ENCODE results near the gene RYR3.

RYR3 gene

DNA sequence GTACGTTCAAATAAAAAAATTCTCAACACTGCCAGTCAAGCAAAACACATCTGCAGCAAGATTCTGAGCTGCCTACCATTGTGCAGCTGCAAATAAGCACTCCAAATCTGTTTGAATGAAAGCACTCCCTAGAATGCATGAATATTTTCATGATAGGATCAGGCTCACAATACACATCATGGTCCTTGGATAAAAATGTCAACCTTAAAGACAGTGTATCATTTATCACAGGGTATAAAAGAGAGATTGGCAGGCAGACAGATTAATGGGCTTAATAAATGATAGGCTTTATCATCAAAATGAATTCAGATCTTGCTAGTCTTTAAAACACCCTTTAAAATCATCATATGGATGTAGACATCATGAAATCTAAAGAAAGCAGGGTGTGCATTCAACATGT, 9.2 kb downstream of the RYR3 start:
- DNase-seq (ENCODE audit: low read depth in 2 of 2) = no peak

DNA sequence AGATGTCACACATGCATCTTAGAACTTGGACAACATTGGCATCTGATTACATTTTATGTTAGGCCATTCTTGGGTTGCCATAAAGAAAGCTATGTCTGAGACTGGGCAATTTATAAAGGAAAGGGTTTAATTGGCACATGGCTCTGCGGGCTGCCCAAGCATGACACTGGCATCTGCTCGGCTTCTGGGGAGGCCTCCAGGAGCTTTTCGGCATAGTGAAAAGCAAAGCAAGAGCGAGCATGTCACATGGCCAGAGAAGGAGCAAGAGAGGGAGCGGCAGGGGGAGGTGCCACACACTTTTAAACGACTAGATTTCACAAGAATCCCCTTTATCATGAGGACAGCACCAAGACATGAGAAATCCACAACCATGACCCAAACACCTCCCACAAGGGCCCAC, 11.3 kb downstream of the RYR3 start:
- no peak for DNase-seq (ENCODE audit: low read depth in 2 of 2)

DNA sequence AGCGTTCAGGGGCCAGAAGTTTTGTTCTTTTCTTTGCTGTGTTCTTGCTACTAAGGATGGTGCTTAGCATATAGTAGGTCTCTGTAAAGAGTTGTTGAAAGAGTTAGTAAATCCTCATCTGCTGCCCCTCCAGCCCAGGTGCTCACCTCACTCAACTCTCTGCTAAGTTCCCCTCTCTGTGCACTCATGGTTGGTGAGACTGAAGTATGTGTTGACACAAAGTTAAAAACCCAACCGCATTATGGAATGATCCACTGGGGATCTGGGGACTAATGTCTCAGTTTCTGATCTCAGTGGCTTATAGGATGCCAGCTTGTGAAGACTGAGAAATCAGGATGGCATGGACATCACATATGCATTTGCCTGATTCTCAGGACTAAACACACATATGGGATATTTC, 13.8 kb downstream of the RYR3 start:
- no peak for DNase-seq (ENCODE audit: low read depth in 2 of 2)

DNA sequence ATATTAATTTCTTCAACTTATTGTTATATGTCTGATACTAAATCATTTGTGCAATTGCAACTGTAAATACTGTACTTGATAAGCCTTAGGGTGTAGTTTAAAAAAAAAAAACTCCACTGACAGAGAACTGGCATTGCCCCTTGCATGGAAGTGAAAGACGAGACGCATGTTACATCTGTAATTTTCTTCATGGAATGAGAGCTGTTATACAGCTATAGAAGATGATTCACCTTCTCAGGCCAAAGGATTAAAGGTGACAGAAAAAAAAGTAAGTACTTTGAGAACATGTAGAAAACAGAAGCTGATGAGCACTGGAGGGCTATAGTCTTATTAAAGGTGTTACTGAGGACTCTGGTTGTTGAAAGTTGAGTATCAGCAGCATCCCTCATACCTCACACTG, 16.1 kb downstream of the RYR3 start:
- DNase-seq (ENCODE audit: low read depth in 2 of 2) = no peak

DNA sequence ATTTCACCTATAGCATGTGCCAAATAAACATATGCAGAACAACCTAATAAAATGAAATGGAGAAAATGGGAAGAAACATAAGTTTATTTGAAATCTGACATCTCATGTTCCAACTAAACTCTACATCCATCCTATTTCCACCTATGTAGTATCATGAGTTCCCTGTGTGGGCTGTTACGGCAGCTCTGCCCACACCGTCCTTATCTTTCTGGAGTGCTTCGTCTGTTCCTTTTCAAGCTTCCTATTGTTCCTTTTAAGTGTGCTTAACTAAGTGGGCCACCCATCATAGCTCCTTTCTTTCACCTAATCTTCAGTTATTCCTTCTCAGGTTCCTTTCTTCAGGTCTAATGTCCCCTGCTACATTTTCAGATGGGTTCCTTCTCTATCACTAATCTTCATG, 17.3 kb downstream of the RYR3 start:
- no peak for DNase-seq (ENCODE audit: low read depth in 2 of 2)

DNA sequence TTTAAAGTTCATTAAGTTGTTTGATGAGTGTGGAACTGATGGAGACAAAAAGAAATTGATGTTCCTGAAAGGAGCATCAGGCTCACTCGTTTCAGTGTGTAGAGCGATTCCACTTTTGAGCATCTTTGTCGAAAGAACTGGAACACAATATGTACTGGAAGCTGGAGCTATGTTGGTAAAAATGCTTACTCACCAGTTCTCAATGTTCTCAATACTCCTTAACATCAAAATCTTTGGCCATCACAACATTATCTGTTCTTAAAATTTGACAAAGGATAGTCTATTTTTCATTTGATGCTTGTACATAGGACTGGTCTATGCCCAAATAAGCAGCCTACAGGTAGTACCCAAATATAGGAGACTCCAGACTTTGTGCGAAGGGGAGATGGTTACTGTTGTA, 18.7 kb downstream of the RYR3 start:
- no peak for DNase-seq (ENCODE audit: low read depth in 2 of 2)

DNA sequence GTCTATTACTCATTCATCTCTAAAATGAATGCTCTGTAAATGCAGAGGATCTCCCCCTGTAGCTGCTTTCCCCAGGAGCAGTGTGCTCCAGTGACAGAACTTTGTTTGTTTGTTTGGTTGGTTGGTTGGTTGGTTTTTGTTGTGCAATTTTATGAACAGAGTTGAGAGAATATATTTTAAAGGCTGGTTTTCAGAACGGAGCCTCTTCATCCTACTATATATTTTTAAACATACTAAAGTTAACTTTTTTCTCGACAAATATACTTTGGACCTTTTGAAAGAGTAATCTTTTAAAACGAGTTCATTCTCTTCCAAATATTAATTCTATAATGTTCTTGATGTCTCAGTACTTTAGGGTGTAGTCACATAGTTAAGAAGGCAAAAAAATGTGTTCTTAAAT, 20.2 kb downstream of the RYR3 start:
- DNase-seq (ENCODE audit: low read depth in 2 of 2) = no peak

DNA sequence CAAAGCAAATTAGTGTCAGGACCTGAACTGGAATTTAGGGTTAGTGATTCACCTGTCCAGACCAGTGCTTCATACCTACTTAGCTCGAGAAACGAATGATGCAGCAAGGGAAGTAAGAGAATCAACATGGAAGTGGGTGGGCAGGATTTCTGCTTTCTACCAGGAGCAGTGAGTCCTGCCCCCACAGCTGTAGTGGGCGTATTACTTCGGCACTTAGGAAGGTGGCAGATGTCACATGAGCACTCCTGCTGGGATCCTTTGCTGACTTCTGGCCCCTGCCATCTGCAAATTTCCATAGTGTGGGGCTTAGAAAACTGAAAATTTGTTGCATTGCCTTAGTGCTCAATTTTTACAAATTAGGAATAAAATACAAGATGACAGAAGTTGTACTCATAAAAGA, 31.2 kb downstream of the RYR3 start:
- no peak for DNase-seq (ENCODE audit: low read depth in 2 of 2)

DNA sequence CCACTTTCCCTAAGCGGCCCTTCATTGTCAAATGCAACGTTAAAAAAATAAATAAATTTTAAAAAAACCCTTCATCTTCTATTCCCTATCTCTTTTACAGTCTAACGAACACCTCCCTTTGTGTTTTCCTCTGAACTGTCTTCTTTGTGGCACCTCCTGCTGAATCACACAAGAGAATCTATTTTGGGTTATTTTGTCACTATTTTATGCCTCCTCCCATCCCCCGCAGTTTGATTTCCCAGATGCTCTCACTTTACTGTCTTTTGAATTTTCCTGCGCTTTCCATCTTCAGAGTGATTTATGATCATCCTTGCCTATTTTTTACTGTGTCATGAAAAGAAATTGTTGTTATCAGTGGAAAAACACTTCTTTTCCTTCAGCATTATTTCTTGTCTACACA, 32.5 kb downstream of the RYR3 start:
- DNase-seq (ENCODE audit: low read depth in 2 of 2) = no peak

DNA sequence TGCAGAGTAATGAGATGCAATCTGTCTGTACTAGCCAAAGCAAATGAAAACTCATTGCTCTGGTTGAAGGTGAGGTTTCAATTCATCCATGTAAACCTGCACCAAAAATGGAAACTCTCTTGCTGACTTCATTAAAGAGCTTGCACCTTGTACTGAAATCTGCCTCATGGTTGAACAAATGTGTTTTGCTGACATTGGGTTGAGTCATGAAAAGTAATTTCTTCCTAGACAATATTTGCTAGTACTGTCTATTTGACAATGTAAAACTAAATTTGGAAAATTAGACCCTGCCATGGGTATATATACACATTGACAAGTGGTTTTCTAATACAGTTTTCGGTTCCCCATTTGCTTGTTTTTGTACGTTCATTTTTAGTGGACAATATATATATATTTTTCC, 33.3 kb downstream of the RYR3 start:
- no peak for DNase-seq (ENCODE audit: low read depth in 2 of 2)

DNA sequence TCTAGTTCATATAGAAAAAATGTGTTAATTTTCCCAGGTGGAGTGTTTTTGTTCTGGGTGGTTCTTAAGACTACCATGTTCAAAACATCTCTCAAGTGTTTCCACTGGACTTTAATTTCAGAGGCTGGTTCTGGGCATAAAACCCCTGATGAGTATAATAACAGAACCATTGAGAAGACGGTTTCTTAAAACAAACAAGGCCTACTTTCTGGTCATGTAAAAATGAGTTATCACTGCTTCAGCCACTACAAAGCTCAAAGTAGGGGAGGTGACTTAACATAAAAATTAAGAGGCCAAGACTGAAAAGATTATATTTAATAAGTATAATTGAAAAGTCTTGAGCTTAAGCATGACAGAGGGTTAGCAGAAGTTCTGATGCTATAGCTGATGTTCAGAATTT, 33.8 kb downstream of the RYR3 start:
- no peak for DNase-seq (ENCODE audit: low read depth in 2 of 2)

DNA sequence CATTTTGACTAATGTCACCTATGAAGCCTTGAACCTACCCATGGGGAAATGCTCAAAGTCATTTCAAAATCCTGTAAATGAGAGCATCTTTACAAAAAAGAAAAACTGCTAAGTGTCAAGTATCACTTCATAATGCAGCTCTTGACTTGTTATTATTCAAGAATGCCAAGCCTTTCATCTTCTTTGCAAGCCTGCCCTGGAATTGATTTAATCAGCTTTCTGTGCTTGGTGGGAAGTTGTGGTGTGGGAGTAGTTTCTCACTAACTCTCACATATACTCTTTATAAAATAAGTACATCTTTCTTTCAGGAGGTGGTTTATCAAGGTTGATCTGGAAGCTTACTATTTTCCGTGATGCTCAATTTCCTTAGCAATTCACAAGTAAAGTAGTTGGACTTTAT, 43.6 kb downstream of the RYR3 start:
- no peak for DNase-seq (ENCODE audit: low read depth in 2 of 2)

DNA sequence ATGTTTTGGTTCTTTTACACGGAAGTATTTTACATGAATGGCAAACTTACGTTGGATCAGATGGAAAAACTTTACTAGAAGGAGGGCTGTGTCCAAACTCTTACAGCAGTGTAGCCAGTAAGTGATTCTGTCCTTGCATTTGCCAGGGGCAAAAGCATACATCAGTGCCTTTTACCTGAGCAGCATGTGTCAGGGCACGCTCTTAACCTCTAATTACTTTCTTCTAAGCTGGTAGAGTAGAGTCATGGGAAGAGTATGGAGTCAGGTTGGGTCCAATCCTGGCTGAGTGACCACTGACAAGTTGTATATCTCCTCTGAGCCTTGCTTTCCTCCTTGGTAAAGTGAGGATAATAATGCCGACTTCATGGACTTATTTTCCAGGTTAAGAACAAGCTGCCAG, 47.1 kb downstream of the RYR3 start:
- DNase-seq (ENCODE audit: low read depth in 2 of 2) = no peak

DNA sequence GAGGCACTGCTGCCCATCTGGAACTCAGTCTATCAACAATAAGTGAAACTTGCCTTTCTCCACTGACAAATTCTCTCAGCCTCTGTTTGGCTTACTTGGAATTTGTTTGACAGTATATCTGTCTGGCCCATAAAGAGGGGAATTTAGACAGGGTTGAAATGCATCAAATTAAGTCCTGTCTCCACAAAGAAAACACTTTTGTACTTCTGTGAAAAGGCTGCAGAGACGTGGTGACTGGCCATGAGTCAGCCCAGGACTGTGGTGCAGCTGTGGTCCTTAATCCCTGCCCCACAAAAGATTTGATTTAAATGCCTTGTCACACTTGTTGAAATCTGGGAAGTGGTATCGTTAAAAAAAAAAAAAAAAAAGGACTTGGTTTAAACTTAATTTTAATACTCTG, 47.5 kb downstream of the RYR3 start:
- no peak for DNase-seq (ENCODE audit: low read depth in 2 of 2)

DNA sequence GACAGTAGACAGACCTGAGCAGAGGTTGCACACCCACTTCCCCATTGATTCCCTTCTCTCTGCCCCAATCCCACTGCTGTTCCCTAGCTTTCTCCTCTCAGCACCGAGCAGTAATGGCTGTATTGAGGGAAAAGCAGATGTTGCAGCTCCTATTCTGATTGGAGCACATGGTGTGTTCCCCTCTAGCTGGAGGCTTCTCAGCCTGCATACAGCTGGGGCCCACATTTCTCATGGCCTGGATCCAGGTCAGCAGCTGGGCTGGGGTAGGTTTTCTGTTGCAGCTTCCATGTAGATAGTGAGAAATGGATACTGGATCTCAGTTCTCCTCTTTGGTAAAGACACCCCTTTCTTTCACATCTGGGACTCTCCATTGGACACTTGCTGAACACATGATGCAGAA, 50.1 kb downstream of the RYR3 start:
- no peak for DNase-seq (ENCODE audit: low read depth in 2 of 2)

DNA sequence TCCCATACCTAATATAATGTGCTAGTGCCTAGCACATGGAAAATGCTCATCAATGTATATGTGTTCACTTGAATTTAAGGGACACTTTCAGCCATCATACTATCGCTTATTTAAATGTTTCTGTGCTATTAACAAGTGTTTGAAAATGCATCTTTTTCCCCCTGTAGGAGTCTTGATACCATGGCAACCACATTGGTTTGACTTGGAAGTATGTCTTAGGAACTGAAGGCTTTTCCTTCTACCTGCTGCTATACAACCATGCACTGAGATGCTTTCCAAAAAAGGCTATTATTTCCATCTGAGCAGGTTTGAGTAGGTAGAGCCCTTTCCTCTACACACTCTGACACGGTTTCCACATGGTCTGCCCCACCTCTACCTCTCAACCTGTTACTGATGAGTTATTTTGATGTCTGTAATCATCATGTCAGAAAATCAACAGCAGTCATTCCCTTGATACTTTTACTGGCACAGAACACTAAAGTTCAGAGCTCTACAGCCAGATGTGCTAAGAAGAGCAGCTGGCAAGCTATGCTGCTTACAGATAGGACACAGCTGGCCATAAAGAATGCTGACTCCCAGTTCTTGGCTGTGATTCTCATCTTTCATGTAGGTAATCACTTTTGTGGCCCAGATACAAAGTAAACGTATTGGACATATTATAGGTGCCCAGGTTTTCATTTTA, 59.3 kb downstream of the RYR3 start:
- no peak for DNase-seq (ENCODE audit: low read depth in 2 of 2)

DNA sequence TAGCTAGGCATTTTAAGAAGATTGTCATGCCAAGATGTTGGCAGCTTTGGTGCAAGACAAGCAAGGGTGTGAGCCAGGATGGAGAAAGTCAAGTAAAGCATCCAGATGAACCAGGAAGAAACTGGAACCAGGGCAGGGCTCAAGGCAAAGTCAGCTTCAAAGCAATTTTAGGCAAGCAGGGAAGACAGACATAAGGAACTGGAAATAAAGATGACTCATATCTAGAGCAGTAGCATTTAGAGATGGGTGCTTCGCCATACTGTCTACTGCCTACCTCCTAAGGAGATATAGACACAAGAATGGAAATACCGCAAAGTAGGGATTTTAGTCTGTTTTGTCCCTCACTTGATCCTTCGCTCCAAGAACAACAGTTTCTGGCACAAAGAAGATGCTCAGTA, 59.9 kb downstream of the RYR3 start:
- no peak for DNase-seq (ENCODE audit: low read depth in 2 of 2)

DNA sequence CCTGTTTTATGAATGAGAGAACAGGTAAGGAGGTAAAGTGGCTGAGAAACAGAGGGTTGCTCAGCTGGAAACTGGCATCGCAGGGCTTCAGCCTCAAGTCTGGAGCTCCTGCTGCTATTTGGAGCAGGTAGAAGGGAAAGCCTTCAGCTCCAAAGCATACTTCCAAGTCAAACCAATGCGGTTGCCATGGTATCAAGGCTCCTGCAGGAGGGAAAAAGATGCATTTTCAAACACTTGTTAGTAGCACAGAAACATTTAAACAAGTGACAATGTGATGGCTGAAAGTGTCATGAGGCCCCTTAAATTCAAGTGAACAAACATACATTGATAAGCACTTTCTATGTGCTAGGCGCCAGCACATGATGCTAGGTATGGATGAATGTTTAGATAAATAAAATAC, 60.4 kb downstream of the RYR3 start:
- no peak for DNase-seq (ENCODE audit: low read depth in 2 of 2)

DNA sequence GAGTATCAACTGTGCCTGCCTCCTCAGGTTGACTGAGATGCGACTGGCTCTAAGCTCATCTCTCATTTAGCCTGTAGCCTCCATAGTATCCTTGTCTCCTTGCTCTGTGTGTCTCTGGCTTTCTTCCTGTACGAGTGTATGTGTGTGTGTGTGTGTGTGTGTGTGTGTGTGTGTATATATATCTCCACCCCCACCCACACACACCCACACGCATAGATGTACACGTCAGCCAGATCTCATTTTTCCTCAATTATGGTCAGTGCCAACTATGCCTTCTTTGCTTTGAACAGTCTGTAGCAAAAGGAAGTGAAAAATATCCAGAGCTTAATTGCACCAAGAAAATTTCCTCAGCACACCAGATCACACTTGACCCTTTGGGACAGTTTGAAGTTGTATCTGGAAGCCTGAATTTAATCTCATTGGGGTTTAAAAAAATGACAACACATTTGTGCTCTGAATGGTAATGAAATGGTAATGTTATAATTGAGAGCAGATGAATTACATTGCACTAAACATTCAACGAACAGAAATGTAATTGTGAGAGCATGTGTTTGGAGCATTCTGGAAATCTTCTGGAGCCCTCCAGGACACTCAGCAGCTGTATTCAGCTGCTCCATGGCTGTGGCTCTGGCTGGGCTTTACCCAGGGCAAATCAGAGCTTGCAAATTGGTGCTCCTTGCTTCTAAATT, 63.6 kb downstream of the RYR3 start:
- no peak for DNase-seq (ENCODE audit: low read depth in 2 of 2)

DNA sequence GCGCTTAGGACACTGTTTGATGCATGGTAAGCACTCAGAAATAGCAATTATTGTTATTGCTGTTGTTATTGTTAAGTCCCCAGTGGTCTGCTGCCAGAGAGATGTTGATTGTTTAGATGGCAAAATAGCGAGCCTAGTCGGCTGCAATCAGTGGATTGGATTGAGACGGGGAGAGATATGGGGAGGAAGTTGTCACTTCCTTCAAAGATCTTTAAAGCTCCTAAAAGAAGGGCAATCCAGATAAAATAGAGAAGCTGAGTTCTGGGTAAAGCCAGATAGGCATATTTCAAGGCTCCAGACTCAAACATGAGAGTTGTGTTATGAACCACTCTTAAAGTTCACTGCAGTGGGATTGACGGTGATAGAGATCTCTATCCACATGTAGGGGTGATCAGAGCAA, 64.5 kb downstream of the RYR3 start:
- DNase-seq (ENCODE audit: low read depth in 2 of 2) = no peak

DNA sequence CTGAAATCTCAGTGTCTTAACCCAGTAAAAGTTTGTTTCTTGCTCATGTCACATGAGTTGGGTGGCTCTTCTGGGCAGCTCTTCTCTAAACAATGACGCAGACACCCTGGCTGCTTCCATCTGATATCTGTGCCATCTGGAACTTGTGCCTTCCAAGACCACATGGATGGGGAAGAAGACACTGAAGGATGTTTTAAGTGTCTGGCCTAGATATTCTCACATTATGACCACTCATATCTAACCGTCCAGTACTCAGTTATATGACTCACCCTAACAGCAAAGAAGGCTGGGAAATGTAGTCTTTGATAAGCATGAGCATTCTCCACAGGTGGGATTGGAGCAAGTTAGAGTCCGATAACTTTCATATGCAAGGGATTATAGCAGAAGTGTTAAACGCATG, 66.4 kb downstream of the RYR3 start:
- no peak for DNase-seq (ENCODE audit: low read depth in 2 of 2)

DNA sequence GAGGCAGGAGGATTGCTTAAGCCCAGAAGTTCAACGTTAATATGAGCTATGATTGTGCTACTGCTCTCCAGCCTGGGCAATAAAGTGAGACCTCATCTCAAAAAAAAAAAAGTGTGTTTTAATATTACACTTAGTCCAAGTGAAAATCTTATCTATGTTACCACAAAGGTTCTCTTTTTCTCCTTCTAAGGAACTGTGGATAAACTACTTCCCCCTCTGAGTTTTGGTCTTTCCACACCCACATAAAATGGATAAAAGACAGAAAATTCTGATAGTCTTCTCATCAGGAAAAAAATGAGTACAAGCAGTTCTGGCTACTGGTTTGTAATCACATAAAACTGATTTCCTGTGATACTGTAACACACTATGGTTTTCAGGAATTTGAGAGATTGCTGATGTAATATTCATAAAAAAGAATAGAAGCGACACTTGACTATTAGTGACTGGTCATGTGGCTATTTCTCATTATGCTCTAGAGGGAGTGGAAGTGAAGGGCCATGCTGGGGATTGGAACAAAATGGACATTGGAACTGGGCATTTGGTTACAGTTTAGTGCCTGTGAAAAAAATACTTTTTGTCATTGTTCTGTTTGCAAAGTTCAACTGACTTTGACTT, 68.2 kb downstream of the RYR3 start:
- no peak for DNase-seq (ENCODE audit: low read depth in 2 of 2)

DNA sequence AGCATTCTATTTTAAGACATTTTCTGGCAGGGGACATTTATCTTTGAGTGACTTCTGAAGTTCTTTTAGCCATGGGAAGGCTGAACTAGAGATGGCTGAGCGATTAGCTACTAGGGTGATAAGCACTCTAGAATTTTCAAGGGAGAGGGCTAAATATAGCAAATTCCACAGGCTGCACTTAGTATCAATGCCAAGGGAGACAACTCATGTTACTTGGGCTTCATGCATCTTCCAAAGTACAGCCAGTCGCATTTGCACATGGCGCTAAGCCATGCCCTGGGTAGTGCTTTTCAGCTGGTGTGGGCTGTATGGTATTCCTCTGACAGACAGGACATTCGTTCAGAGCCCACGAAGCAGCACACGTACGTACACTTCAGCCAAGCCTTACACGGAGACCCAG, 69.6 kb downstream of the RYR3 start:
- no peak for DNase-seq (ENCODE audit: low read depth in 2 of 2)

DNA sequence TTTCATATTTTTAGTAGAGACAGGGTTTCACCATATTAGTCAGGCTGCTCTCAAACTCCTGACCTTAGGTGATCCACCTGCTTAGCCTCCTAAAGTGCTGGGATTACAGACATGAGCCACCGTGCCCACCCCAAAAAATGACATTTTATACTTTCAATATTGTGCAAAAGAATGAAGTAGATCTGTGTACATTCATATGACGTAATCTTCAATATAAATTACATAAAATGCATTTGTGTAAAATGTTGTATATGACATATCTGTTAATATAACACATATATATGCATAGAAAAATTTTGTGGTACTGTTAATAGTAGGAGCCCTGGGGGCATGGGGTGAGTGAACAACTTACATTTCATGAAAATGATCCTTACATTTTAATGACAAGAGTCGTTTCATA, 71.7 kb downstream of the RYR3 start:
- no peak for DNase-seq (ENCODE audit: low read depth in 2 of 2)

All from stimulated activated CD4-positive, alpha-beta T cell treated with anti-CD3 and anti-CD28 coated beads, Interleukin-1b, Interleukin-23, amount 100 ng/mL, for 4 hours (primary cell).